ENCODE results near the gene ASIC2.
"Not testable (repeated sequence)": the region's sequence is repeated elsewhere in the genome, so short reads cannot be mapped to it uniquely, and the experiment has no call there.

Gene ASIC2

GRCh38 chr17:33015716-33016346 is 277.3 kb downstream of the ASIC2 start:
- DNase-seq: no peak

- no peak for DNase-seq
Measured at GRCh38 chr17:33014751-33015150, 278.3 kb downstream of the ASIC2 start.

- DNase-seq: no peak
Measured at GRCh38 chr17:33013596-33014375, 279.3 kb downstream of the ASIC2 start.

- DNase-seq: no peak
Measured at GRCh38 chr17:33012522-33013033, 280.5 kb downstream of the ASIC2 start.

- no peak for DNase-seq
Measured at GRCh38 chr17:33009636-33010035, 283.5 kb downstream of the ASIC2 start.

GRCh38 chr17:33007186-33007585 is 285.9 kb downstream of the ASIC2 start:
- DNase-seq: no peak

- DNase-seq: no peak
Measured at GRCh38 chr17:33002246-33002645, 290.8 kb downstream of the ASIC2 start.

GRCh38 chr17:32998887-32999228 is 294.2 kb downstream of the ASIC2 start:
- no peak for DNase-seq

- DNase-seq: no peak
Measured at GRCh38 chr17:32998111-32998886, 294.8 kb downstream of the ASIC2 start.

GRCh38 chr17:32995416-32996045 is 297.6 kb downstream of the ASIC2 start:
- DNase-seq: no peak

GRCh38 chr17:32993977-32994376 is 299.1 kb downstream of the ASIC2 start:
- DNase-seq: no peak

- DNase-seq: no peak
Measured at GRCh38 chr17:32992321-32993033, 300.6 kb downstream of the ASIC2 start.

- no peak for DNase-seq
Measured at GRCh38 chr17:32988481-32989101, 304.5 kb downstream of the ASIC2 start.

- DNase-seq: not testable (repeated sequence)
Measured at GRCh38 chr17:32987868-32988267, 305.2 kb downstream of the ASIC2 start.

GRCh38 chr17:32987453-32987805 is 305.7 kb downstream of the ASIC2 start:
- not testable (repeated sequence) for DNase-seq

- no peak for DNase-seq
Measured at GRCh38 chr17:32985050-32985756, 307.9 kb downstream of the ASIC2 start.

- not testable (repeated sequence) for DNase-seq
Measured at GRCh38 chr17:32981611-32982010, 311.5 kb downstream of the ASIC2 start.

GRCh38 chr17:32980230-32980629 is 312.9 kb downstream of the ASIC2 start:
- no peak for DNase-seq

- no peak for DNase-seq
Measured at GRCh38 chr17:32976605-32977004, 316.5 kb downstream of the ASIC2 start.

GRCh38 chr17:32976131-32976530 is 317.0 kb downstream of the ASIC2 start:
- no peak for DNase-seq

GRCh38 chr17:32971171-32971570 is 321.9 kb downstream of the ASIC2 start:
- DNase-seq: no peak
